NB4 (cell line): Measurements from ENCODE around the gene GINM1.

Source experiments
- DNase-seq: peaks from one replicate; pipeline ENCODE4 v3.0.0; 2010; ENCODE audit warnings: low read depth
- H3K4me3 ChIP-seq: one replicate; pipeline ENCODE4 v1.5.1; 2011; ENCODE audit warnings: mild to moderate bottlenecking, low read depth, low read length, moderate library complexity
- CTCF ChIP-seq: IDR thresholded peaks from one replicate; pipeline ENCODE4 v1.5.1; 2012; ENCODE audit warnings: low read depth, low read length
- MAX ChIP-seq: IDR thresholded peaks from 2 replicates; pipeline ENCODE4 v1.6.1; 2011; ENCODE audit warnings: low read depth, low read length
- MYC ChIP-seq: IDR thresholded peaks from 2 replicates; pipeline ENCODE4 v1.6.1; 2011; ENCODE audit warnings: low read depth, low read length
- POLR2A ChIP-seq: IDR thresholded peaks from 2 replicates; pipeline ENCODE4 v1.6.1; 2011; ENCODE audit warnings: mild to moderate bottlenecking; ENCODE audit not compliant: insufficient read length; ENCODE audit errors: extremely low read depth

GINM1 gene

GRCh38 chr6:149563203-149563927 lies 2.8 kb upstream of the GINM1 start:
- no peak for DNase-seq
- TF ChIP-seq CTCF, result no peak
- no peak for TF ChIP-seq POLR2A
- TF ChIP-seq MAX, result no peak
- TF ChIP-seq MYC, result no peak
- no peak overlapping the region for H3K4me3 ChIP-seq

- H3K4me3 ChIP-seq, result no peak overlapping the region
- no peak for TF ChIP-seq CTCF
- TF ChIP-seq POLR2A, result no peak
- no peak for TF ChIP-seq MAX
- no peak for TF ChIP-seq MYC
- no peak for DNase-seq
Measured at GRCh38 chr6:149563928-149564325, 2.2 kb upstream of the GINM1 start.

- H3K4me3 ChIP-seq, result peak overlapping the region; percentile 85
- TF ChIP-seq POLR2A (peak; percentile 43), MYC (no peak; the same call in 1 of the 2 replicates), CTCF (no peak), MAX (peak; percentile 31; the same call in 1 of the 2 replicates)
- DNase-seq, result peak; percentile 74
Measured at GRCh38 chr6:149566410-149567193, 427 bp downstream of the GINM1 start.

- TF ChIP-seq MAX, result no peak
- no peak for TF ChIP-seq MYC
- TF ChIP-seq POLR2A, result no peak
- DNase-seq, result no peak
Measured at GRCh38 chr6:149567194-149567586, 1.0 kb downstream of the GINM1 start.

GRCh38 chr6:149567945-149568585 lies 1.9 kb downstream of the GINM1 start:
- TF ChIP-seq POLR2A, result no peak
- TF ChIP-seq MAX, result no peak
- TF ChIP-seq CTCF, result no peak
- no peak for TF ChIP-seq MYC
- no peak overlapping the region for H3K4me3 ChIP-seq
- DNase-seq, result no peak

More at GRCh38 chr6:149567194-149567586, 1.0 kb downstream of the GINM1 start:
- H3K4me3 ChIP-seq, result peak overlapping the region; percentile 85
